GM18502 (cell line): ENCODE results near the gene HERC3.

Source experiments
- ATAC-seq: cut with Tn5 transposase; IDR thresholded peaks from one replicate; pipeline ENCODE4 v1.9.1; 2021; ENCODE audit warnings: mild to moderate bottlenecking; ENCODE audit not compliant: unreplicated experiment, poor library complexity

Gene HERC3

GRCh38 chr4:88655226-88655625 is 62.9 kb downstream of the HERC3 start:
- no peak for ATAC-seq

GRCh38 chr4:88659055-88659889 is 67.0 kb downstream of the HERC3 start:
- ATAC-seq: peak; percentile 98

DNA sequence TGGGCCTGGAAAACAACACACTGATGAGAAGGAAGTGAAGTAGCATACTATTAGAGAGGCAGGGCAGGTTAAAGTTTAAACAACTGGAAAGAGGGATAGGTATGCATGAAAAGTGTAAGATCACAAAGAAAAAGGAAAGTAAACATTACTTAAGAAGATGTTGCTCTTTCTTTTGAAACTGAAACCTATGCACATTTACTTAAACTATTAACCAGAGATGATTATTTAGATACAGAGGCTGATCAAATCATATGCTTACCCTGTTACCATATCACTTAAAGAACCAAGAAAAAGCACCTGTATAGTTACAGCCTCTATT is 67.6 kb downstream of the HERC3 start:
- ATAC-seq: no peak

GRCh38 chr4:88660446-88661294 is 68.4 kb downstream of the HERC3 start:
- no peak for ATAC-seq

GRCh38 chr4:88661739-88662138 is 69.5 kb downstream of the HERC3 start:
- no peak for ATAC-seq

DNA sequence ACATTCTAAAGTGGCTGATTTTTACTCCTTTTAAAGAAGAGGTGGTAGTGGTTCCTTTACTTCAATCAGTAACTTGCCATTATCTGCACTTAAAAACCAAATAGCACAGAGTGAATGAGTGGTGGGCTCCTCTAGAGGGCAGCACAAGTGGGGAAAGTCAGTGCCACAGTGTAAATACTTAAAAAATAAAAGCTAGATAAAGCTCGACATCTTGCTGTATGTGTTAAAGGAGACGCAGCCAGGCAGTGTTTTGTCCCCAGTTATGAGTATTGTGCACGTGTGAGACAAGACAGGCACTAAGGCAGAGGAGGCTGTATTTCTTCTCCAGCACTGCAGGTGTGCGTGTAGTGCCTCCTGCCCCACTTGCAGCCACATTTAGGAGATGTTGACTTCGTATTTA is 80.7 kb downstream of the HERC3 start:
- no peak for ATAC-seq

GRCh38 chr4:88673886-88674285 is 81.6 kb downstream of the HERC3 start:
- no peak for ATAC-seq

DNA sequence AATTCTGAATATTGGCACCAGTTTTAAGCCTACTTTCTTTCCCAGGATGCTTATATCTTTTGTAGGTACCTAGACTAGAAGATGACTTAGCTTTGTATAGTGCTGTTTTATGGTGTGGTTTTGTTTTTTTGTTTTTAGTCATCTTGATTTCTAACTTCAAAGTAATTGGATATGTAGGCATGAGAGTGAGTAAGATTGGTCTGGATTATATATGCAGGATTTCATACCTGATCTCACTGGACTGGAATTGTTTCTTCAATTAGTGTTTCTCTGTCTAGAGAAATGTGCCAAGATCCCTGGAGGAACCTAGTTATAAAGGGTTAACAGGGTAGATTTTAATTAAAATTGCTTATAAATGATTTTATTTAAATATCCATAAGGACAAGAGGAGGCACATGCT is 82.3 kb downstream of the HERC3 start:
- ATAC-seq: no peak

- ATAC-seq: no peak
Measured at GRCh38 chr4:88674979-88675378, 82.7 kb downstream of the HERC3 start.

GRCh38 chr4:88675543-88675942 is 83.3 kb downstream of the HERC3 start:
- ATAC-seq: no peak

DNA sequence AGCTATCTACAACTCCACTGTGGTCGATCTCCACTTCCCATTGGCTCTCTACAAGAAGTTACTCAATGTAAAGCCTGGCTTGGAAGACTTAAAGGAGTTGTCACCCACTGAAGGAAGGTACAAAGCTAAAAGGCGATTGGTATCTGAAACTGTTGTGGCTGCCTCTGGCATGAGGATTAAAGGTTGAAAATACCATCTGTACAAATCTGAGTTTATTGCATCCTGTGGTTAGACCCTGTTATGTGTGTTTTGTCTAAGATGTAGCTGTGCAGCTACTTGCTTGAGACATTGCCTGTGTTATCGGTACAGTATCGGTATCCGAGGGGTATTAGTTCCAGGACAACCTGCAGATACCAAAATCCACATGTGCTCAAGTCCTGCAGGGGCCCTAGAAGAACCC is 88.9 kb downstream of the HERC3 start:
- no peak for ATAC-seq

DNA sequence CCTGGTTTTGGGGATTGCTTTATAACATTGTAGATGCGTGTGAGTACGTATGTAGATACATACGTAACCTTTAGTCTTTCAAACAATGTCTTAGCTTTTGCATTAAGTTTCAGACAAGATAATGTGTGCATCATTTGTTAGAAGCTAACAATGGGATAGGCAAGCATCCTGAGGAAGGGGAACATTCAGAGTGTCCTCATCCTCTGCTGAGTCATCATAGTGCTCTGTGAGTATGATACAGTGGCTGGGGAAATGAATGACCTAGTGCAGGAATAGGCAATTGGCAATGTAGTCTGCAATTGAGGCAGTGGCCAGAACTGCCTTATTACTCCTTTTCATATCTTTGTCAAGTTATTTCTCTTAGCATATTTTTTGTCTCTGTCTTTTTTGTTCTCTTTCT is 98.1 kb downstream of the HERC3 start:
- no peak for ATAC-seq

GRCh38 chr4:88693792-88694191 is 101.5 kb downstream of the HERC3 start:
- ATAC-seq: no peak

GRCh38 chr4:88696630-88697029 is 104.3 kb downstream of the HERC3 start:
- no peak for ATAC-seq

DNA sequence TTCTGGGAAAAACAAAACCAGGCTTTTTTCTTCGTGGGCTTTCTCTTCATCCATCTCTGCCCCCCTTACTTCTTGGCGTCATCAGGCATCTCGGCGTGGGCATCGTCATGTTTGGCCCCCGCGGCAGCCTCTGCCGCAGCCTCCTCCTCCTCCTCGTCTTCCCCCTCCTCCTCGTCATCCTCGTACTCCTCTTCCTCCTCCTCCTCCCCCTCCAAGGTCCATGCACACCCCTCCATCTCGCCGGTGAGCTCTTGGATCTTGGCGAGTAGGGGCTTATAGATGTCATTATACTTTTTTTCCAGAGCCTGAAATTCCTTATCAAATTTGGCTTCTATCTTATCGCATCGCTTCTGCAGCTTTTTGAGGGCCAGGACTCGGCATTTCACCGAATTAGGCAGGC is 104.9 kb downstream of the HERC3 start:
- ATAC-seq: peak; percentile 11

DNA sequence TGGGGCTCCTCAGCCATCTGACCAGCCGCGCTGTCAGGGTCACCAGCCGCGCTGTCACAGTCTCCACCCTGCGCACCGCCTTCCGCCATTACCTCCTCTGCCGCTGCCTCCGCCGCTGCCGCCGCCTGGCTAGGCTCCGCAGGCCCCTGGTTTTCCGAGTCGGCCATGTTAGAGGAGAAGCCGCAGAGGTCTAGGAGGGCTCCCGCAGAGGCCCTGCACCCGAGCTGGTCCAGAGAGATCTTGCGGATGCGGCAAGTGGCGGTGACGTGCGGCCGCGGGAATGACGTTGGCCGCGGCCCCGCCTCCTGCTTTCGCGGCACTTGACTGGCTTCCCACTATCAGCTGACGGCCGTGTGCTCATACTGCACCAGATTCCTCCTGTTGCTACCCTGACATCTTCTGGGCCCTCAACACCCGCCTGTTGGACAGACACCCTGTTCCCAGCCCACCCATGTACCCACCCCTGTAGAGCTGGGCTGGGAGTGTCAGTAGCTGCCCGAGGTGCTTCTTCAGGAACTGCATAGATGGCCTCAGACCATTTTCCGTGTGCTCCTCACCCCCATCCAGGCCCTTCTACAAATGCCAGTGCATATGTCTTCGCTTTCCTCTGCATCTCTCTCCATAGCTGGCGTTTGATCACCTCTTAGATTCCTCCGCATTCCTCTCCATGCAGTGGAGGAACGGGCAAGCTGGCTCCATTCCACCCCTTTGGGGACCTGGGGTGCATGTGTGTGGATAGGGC is 105.5 kb downstream of the HERC3 start, which contains the start of gene NAP1L5:
Gene NAP1L5 (minus strand): TSS at position 242 of the 742 bp plus-strand sequence. CDS start 75 bp downstream, at position 167.
- peak; percentile 96 for ATAC-seq

DNA sequence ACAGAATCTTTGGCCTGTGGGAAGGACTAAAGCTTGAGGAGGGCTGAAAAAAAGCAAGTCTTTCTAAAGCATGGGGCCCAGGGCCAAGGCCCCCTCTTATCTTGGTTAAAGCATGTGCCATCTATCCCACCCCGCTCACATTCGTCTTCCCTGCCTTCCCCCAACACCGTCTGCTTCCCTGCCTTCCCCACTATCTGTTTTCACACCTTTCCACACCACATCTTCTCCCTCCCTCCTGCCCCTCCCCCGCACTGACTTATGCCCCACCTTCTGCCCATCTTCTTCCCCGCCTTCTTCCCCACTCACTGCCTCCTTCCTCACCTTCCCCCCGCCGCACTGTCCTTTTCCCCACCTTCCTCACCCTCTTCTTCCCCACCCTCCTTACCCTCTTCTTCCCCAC is 106.2 kb downstream of the HERC3 start:
- no peak for ATAC-seq

- ATAC-seq: no peak
Measured at GRCh38 chr4:88702782-88703181, 110.5 kb downstream of the HERC3 start.

DNA sequence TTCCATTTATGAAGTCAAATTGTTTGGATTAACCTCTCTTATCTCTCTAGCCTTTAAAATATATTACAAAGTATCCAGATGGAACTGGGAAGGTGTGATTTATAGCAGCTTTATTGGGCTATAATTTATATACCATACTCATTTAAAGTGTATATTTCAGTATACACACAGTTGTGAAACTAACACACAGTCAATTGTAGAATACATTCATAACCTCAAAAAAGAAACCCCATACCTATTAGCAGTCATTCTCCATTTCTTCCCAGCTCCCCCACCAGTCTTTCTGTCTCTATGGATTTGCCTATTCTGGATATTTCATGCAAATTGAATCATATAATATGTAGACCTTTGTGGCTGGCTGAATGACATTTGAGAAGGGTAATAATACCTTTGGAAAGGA is 112.9 kb downstream of the HERC3 start:
- ATAC-seq: no peak

GRCh38 chr4:88705805-88706492 is 113.7 kb downstream of the HERC3 start:
- no peak for ATAC-seq
